NCI-H2107 treated with DMSO at 0.1 percent for 48 hours (cell line): ENCODE measurements around the gene ALAS1.

Source experiments
- DNase-seq: peaks from one replicate; lab custom pipeline; 2025; ENCODE audit not compliant: unreplicated experiment; lab: John Stamatoyannopoulos, UW

The ALAS1 gene

DNA sequence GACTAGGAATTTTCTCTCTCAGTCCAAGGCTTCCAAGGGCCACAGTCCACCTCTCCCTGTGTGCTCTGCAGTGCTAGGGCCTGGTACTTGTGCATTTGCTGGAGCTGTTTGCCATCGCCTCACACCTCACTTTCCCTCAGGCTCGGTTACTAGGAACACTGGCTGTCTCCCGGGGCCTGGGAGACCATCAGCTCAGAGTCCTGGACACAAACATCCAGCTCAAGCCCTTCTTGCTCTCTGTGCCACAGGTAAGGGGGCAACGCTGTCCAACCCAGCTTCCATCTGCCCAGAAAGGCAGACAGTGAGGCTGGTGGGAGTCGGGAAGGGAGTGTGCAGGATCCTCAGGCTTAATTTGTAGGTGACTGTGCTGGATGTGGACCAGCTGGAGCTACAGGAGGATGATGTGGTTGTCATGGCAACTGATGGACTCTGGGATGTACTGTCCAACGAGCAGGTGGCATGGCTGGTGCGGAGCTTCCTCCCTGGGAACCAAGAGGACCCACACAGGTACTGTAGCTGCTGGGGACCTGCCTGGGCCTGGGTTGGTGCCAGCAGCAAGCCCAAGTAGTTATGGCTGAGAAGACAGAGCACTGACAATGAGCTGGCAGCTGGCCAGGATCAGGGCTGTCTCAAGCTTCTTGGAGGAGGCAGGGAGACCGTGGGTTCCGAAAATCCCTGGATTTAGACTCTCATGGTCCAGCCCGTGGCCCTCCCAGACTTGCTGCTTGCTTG is 51.0 kb downstream of the ALAS1 start:
- DNase-seq = no peak

DNA sequence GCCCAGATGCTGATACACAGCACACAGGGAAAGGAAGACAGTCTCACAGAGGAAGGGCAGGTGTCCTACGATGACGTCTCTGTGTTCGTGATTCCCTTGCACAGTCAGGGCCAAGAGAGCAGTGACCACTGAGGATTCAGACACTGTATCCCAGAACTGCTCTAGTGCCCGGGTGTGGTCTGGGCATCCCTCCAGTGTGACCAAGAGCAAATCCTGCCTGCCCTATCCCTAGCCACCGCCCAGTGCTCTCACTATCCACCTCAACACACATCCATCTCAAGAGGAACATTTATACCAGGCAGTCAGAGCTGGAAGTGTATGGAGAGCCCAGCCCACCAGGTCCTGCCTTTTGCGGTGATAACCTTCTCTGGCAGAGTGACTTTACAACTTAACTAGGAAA is 51.7 kb downstream of the ALAS1 start:
- DNase-seq = no peak

DNA sequence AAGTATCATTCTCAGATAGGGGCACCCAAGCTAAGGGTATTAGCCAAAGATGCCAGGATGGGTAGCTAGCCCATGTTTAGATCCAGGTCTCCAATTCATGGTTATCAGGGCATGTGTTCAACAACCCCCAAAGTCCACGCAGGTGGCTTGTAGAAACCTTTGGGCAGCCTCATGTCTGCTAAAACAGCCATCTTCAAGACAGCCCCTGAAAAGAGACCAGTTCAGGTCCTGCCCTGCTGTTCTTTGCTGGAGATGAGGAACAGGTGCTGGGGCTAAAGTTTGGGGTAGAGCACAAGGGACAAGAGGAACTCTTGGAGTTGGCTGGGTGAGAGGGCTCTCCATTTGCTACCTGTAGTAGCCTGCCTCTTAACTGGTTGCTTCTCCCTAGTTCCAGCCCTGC is 52.2 kb downstream of the ALAS1 start:
- no peak for DNase-seq

DNA sequence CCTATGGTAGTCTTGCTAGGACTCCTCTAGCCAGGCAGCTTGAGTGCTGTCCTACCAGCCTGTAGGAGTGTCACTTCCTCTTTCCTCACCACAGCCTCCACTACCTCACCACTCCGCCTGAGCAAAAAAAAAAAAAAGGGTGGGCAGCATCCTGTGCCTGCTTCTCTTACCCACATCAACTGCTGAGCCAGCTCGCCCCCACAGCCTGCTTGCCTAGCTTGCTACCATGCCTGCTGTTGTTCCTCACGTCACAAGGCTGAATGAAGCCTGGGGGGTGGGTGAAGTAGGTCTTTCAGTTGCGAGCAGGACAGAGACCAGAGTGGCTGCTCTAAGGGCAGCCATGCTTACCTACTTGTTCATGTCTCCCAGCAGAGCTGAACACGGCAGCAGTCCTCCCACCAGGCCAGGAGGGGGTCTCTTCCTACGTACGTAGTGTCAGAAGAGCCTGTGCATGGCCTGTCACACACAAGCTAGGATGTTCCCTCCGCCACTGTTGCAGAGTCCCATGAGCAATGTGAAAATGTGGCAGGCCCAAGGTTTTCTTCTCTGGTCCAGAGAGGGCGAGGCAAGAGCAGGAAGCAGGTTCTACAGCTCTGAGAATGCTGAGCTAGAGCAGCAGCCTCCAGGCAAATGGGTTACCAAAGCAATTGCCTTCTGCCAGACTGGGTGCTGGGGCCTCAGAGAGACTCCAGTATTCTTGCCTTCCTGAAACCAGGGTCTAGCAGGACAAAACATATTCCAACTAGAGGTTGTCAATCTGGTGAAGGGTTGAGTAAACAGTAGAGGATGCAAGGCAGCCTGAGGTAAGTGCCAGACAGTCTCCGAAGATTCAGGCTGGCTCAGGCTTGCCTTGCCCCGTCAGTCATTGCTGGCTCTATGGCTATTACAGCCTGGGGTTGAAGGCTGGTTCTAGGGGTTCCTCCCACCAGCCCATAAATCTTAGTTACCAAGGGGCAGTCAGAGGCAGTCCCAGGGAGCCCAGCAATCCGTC is 55.6 kb downstream of the ALAS1 start:
- no peak for DNase-seq

DNA sequence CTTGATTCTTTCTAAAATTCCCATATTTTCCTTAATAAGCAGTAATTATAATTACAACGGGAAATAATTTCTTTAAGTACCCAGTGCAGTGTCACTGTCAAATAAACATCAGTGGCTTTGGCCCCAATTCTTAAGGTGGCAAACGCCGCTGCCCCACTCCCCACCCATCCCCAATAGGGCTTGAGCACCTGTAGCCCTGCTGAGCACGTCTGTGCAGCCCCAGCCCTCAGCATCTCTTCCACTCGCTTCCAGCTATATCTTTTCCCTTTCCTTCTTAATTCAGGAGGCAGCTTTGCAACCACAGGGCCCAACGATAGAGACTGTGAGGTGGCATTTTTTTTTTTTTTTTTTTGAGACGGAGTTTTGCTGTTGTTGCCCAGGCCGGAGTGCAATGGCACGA is 56.6 kb downstream of the ALAS1 start:
- no peak for DNase-seq

DNA sequence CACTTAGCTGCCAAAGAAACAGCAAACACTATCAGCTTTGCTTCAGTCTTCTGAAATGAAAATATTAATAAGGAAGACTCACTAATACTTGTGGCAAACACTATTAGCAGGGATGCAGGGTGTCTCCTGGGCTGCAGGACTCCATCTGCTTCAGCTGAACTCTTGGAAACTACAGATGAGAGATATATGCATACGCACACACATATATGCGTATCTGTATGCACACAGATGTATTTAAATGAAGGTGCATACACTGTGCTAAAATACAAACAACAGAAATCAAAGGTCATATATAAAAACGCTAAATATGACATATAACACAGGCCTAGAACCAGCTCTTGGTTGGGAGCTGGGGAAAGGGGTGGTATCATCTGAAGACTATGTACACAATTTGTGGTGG is 58.2 kb downstream of the ALAS1 start:
- DNase-seq = no peak

DNA sequence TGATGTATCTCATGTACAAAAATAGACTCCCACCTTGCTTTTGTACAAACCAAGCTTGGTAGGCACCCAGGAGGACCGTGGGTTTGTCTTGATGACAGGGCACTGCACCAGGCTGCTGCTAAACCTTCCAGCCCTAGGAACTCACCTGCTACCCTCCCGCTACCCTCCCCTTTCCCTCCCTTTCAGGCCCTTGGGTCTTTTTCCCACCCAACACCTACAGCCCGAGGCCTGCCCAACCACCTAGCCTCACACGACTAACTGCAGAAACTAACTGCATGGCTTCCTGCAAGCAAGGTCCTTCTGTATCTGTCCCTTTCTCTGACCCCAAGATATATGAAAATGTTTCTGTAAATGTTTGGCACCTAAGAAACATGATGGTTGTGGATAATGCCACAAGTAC is 58.7 kb downstream of the ALAS1 start:
- DNase-seq = no peak

DNA sequence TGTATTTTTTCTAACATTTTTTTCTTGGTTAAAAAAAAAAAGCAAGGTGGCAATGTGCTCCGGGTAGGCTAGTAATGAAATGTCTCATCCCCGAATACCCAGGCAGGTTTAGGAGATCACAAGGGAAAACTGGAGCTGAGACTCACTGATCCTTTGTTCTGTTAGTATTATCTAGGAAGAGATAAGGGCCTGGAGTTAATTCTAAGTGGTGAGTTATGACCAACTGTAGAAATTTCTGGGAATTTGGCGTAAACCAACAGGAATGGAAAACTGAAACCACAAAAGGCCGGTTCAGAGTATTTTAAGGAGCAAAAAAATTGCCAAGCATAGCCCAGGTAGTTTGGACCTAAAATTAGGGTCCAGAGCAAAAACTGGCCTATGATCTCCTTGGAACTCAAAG is 60.0 kb downstream of the ALAS1 start:
- DNase-seq = no peak

DNA sequence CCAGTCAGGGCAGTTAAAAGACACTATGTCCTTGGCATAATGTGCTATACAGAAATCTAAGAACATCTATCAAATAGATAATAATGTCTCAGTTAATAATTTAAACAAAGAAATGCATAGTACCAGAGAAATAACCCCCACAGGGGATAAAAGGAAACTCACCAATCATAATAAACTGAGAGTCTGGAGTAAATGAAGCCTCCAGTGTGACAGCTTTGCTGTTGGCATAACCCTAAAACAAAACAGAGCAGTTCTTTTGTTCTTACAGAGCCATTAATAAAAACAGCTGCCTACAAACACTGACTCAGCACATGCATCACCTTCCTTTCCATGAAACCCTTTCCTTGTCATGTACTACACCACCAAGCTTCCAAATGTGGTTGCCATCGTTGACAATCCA is 61.1 kb downstream of the ALAS1 start:
- no peak for DNase-seq

DNA sequence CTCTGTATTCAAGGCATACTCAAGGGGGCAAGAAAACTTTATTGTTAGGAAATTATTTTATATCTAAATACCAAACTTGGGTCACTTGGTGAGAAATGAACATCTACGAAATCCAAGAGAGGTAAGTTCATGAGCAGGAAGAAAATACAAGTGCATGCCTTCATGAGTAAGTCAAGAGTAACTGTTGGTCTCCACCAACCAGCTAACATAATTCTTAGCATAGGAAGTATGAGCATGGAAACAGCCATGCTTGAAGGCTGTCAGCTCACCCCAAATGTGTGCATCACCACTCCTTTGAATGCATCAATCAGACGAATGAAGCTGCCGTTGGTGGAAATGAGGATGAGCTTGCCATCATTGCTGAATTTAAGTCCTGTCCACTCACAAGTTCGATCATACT is 61.5 kb downstream of the ALAS1 start:
- DNase-seq = no peak

DNA sequence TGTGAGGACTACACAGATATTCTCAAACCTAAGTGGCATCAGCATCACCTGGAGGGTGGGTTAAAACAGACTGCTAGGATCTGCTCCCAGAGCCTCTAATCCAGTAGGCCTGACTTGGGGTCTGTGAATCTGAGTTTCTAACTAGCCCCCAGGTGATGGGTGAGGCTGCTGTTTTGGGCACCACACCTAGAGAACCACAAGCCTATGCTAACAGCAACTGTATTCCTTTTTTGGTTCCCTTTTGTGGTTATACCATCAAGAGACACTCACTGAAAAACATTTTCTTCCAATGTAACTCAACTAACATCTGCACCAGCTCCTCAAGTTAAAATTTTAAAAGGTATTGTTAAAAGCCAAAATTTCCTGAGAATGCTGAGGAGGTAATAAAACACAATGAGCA is 64.5 kb downstream of the ALAS1 start:
- DNase-seq = no peak
